SK-N-SH treated with all-trans-retinoic acid at 6 μM for 48 hours (cell line): ENCODE results near the gene RUNDC3A.

ENCODE experiments used
- ATAC-seq: fragments of 200-7000 bp; cut with Tn5 transposase; 3 replicates; pipeline ENCODE4 v1.9.1; 2020; ENCODE audit warnings: mild to moderate bottlenecking, moderate library complexity
- ARNTL ChIP-seq: fragments of 450-650 bp; formaldehyde crosslinking; IDR thresholded peaks from 2 replicates; pipeline ENCODE4 v1.5.0; 2020; ENCODE audit warnings: low read depth, mild to moderate bottlenecking, moderate library complexity, borderline replicate concordance
- BACH2 ChIP-seq: fragments of 250-450 bp; sonication (Bioruptor Pico); IDR thresholded peaks from 2 replicates; pipeline ENCODE4 v1.9.0; 2021; ENCODE audit warnings: mild to moderate bottlenecking, borderline replicate concordance
- CREB5 ChIP-seq: fragments of 250-450 bp; sonication (Bioruptor Pico); IDR thresholded peaks from 2 replicates; pipeline ENCODE4 v1.5.1; 2020; ENCODE audit warnings: low read depth, mild to moderate bottlenecking, moderate library complexity
- CSRNP3 ChIP-seq: fragments of 250-450 bp; sonication (Bioruptor Pico); IDR thresholded peaks from 2 replicates; pipeline ENCODE4 v1.5.1; 2021; ENCODE audit warnings: mild to moderate bottlenecking, moderate library complexity
- ESRRG ChIP-seq: fragments of 250-450 bp; sonication (Bioruptor Pico); IDR thresholded peaks from 2 replicates; pipeline ENCODE4 v1.6.1; 2021; ENCODE audit warnings: mild to moderate bottlenecking
- GLIS3 ChIP-seq: fragments of 250-450 bp; sonication (Bioruptor Pico); IDR thresholded peaks from 2 replicates; pipeline ENCODE4 v1.5.0; 2020; ENCODE audit warnings: mild to moderate bottlenecking, moderate library complexity
- ISL1 ChIP-seq: fragments of 250-450 bp; sonication (Bioruptor Pico); IDR thresholded peaks from 2 replicates; pipeline ENCODE4 v2.1.2; 2022; ENCODE audit warnings: mild to moderate bottlenecking, moderate library complexity
- OSR1 ChIP-seq: fragments of 250-450 bp; sonication (Bioruptor Pico); IDR thresholded peaks from 2 replicates; pipeline ENCODE4 v1.8.0; 2022; ENCODE audit warnings: moderate library complexity, mild to moderate bottlenecking, inconsistent platforms
- PATZ1 ChIP-seq: fragments of 250-450 bp; sonication (Bioruptor Pico); IDR thresholded peaks from 2 replicates; pipeline ENCODE4 v1.8.0; 2020; ENCODE audit warnings: mild to moderate bottlenecking, moderate library complexity, borderline replicate concordance
- POU6F1 ChIP-seq: fragments of 250-450 bp; sonication (Bioruptor Pico); IDR thresholded peaks from 2 replicates; pipeline ENCODE4 v1.8.0; 2021; ENCODE audit warnings: low read depth, mild to moderate bottlenecking, moderate library complexity, borderline replicate concordance
- PPARA ChIP-seq: fragments of 250-450 bp; sonication (Bioruptor Pico); IDR thresholded peaks from 2 replicates; pipeline ENCODE4 v1.5.0; 2020; ENCODE audit warnings: mild to moderate bottlenecking, borderline replicate concordance
- RARB ChIP-seq: fragments of 250-450 bp; sonication (Bioruptor Pico); IDR thresholded peaks from 2 replicates; pipeline ENCODE4 v1.8.0; 2021; ENCODE audit warnings: mild to moderate bottlenecking, moderate library complexity
- SNAI2 ChIP-seq: fragments of 250-450 bp; sonication (Bioruptor Pico); IDR thresholded peaks from 2 replicates; pipeline ENCODE4 v1.5.0; 2020; ENCODE audit warnings: mild to moderate bottlenecking, moderate library complexity
- TSHZ2 ChIP-seq: fragments of 250-450 bp; sonication (Bioruptor Pico); IDR thresholded peaks from 2 replicates; pipeline ENCODE4 v1.5.0; 2020; ENCODE audit warnings: mild to moderate bottlenecking, moderate library complexity
- ZC3H10 ChIP-seq: fragments of 250-450 bp; sonication (Bioruptor Pico); IDR thresholded peaks from 2 replicates; pipeline ENCODE4 v1.5.1; 2021; ENCODE audit warnings: mild to moderate bottlenecking, moderate library complexity
- ZFP3 ChIP-seq: fragments of 250-450 bp; sonication (Bioruptor Pico); IDR thresholded peaks from 2 replicates; pipeline ENCODE4 v1.5.0; 2020; ENCODE audit warnings: mild to moderate bottlenecking, moderate library complexity
- ZFP30 ChIP-seq: fragments of 450-650 bp; formaldehyde crosslinking; IDR thresholded peaks from 2 replicates; pipeline ENCODE4 v1.5.0; 2022; ENCODE audit warnings: mild to moderate bottlenecking, moderate library complexity
- ZNF565 ChIP-seq: fragments of 450-650 bp; formaldehyde crosslinking; conservative IDR thresholded peaks from 2 replicates; pipeline ENCODE4 v1.5.0; 2020; ENCODE audit warnings: low read depth, mild to moderate bottlenecking, moderate library complexity
- ZNF70 ChIP-seq: fragments of 450-650 bp; formaldehyde crosslinking; IDR thresholded peaks from 2 replicates; pipeline ENCODE4 v1.5.0; 2020; ENCODE audit warnings: mild to moderate bottlenecking, moderate library complexity
- ZNF8 ChIP-seq: fragments of 450-650 bp; formaldehyde crosslinking; IDR thresholded peaks from 2 replicates; pipeline ENCODE4 v1.5.0; 2020; ENCODE audit warnings: mild to moderate bottlenecking, moderate library complexity

RUNDC3A gene

GRCh38 chr17:44279666-44280391 lies 28.6 kb upstream of the RUNDC3A start:
- no peak for TF ChIP-seq ARNTL
- no peak for TF ChIP-seq ZC3H10
- TF ChIP-seq CSRNP3: no peak
- no peak for TF ChIP-seq ZNF70 (CRISPR knock-in tag)
- TF ChIP-seq BACH2 (CRISPR knock-in tag): no peak
- TF ChIP-seq ZFP30 (CRISPR knock-in tag): no peak
- no peak for TF ChIP-seq RARB (CRISPR knock-in tag)
- TF ChIP-seq, all 23 proteins: peak for 0
- no peak for ATAC-seq

- no peak for ATAC-seq
Observed at GRCh38 chr17:44280392-44280937, 27.9 kb upstream of the RUNDC3A start.

GRCh38 chr17:44281570-44281969 lies 26.8 kb upstream of the RUNDC3A start:
- ATAC-seq: no peak
- TF ChIP-seq ZFP3 (CRISPR knock-in tag): no peak
- TF ChIP-seq POU6F1 (CRISPR knock-in tag): no peak
- no peak for TF ChIP-seq BACH2 (CRISPR knock-in tag)

More at GRCh38 chr17:44280392-44280937, 27.9 kb upstream of the RUNDC3A start:
- no peak for TF ChIP-seq ZNF8 (CRISPR knock-in tag)

GRCh38 chr17:44282264-44282663 lies 26.1 kb upstream of the RUNDC3A start:
- ATAC-seq: no peak
- no peak for TF ChIP-seq ESRRG
- no peak for TF ChIP-seq POU6F1 (CRISPR knock-in tag)
- TF ChIP-seq ISL1 (CRISPR knock-in tag): no peak

- ATAC-seq: no peak
- no peak for TF ChIP-seq TSHZ2 (CRISPR knock-in tag)
- TF ChIP-seq ZC3H10: no peak
- TF ChIP-seq RARB (CRISPR knock-in tag): no peak
- no peak for TF ChIP-seq ISL1 (CRISPR knock-in tag)
- no peak for TF ChIP-seq PATZ1 (CRISPR knock-in tag)
- TF ChIP-seq ESRRG: no peak
- TF ChIP-seq SNAI2 (CRISPR knock-in tag): no peak
- no peak for TF ChIP-seq ZFP3 (CRISPR knock-in tag)
- TF ChIP-seq PPARA: no peak
- TF ChIP-seq OSR1: no peak
- no peak for TF ChIP-seq ZNF565 (CRISPR knock-in tag)
- TF ChIP-seq GLIS3 (CRISPR knock-in tag): no peak
- TF ChIP-seq CREB5 (CRISPR knock-in tag): no peak
- TF ChIP-seq POU6F1 (CRISPR knock-in tag): no peak
Observed at GRCh38 chr17:44283344-44284023, 24.9 kb upstream of the RUNDC3A start.
